H1 (cell line): Measurements from ENCODE around the gene NR2F2.

Experiments used
- ATF3 ChIP-seq: IDR thresholded peaks from 2 replicates; pipeline ENCODE4 v1.6.1; 2011; ENCODE audit warnings: low read depth, mild to moderate bottlenecking, low read length; ENCODE audit not compliant: insufficient read depth
- CTCF ChIP-seq, 3 experiments: IDR thresholded peaks; 1 replicate in 2 of 3; 2 replicates in 1 of 3; pipeline versions ENCODE4 v1.5.1 to v1.6.1; 2011; ENCODE audit warnings: low read length in 3 of 3, mild to moderate bottlenecking in 3 of 3, inconsistent platforms in 2 of 3, low read depth in 1 of 3, moderate library complexity in 1 of 3; ENCODE audit not compliant: insufficient read depth in 1 of 3; ENCODE audit errors: control extremely low read depth in 1 of 3
- EZH2 ChIP-seq: fragments of 200-600 bp; sonication (generic); IDR thresholded peaks from 2 replicates; pipeline ENCODE4 v1.7.1; 2012; ENCODE audit warnings: low read depth, mild to moderate bottlenecking, moderate library complexity, low read length, inconsistent platforms; ENCODE audit not compliant: severe bottlenecking
- JUND ChIP-seq: IDR thresholded peaks from 2 replicates; pipeline ENCODE4 v1.6.1; 2011; ENCODE audit warnings: mild to moderate bottlenecking, improper control_type of control experiment, low read length
- POLR2A ChIP-seq, 2 experiments: IDR thresholded peaks; 1 replicate in 1 of 2; 2 replicates in 1 of 2; pipeline ENCODE4 v1.6.1; 2011; ENCODE audit warnings: low read depth in 2 of 2, low read length in 2 of 2, mild to moderate bottlenecking in 2 of 2; ENCODE audit errors: control extremely low read depth in 1 of 2
- POU5F1 ChIP-seq: IDR thresholded peaks from 2 replicates; pipeline ENCODE4 v1.6.1; 2011; ENCODE audit warnings: low read depth, mild to moderate bottlenecking, low read length, moderate library complexity
- RAD21 ChIP-seq, 2 experiments: IDR thresholded peaks in 1 of 2; conservative IDR thresholded peaks in 1 of 2; 2 replicates each; pipeline ENCODE4 v1.6.1; 2011; ENCODE audit warnings: low read depth in 2 of 2, low read length in 2 of 2, improper control_type of control experiment in 1 of 2, inconsistent platforms in 1 of 2, mild to moderate bottlenecking in 1 of 2, moderate library complexity in 1 of 2
- TAF1 ChIP-seq: IDR thresholded peaks from 2 replicates; pipeline ENCODE4 v1.6.1; 2011; ENCODE audit warnings: mild to moderate bottlenecking, low read depth, low read length

- TF ChIP-seq POLR2A (IDR thresholded peaks at IDR 0.05; ENCODE audit: control extremely low read depth in 1 of 2, low read depth in 2 of 2, low read length in 2 of 2): no peak
- no peak for TF ChIP-seq CTCF (IDR thresholded peaks at IDR 0.05; ENCODE audit: control extremely low read depth in 1 of 3, insufficient read depth in 1 of 3, low read depth in 1 of 3, low read length in 3 of 3)
- no peak for TF ChIP-seq JUND
- TF ChIP-seq POU5F1: no peak
- TF ChIP-seq ATF3: no peak
- no peak for TF ChIP-seq EZH2
- no peak for TF ChIP-seq TAF1
- no peak for TF ChIP-seq RAD21 (IDR thresholded peaks at IDR 0.05 in 1 of 2, conservative IDR thresholded peaks at IDR 0.05 in 1 of 2; ENCODE audit: low read depth in 2 of 2, low read length in 2 of 2)
These were observed 25.2 kb downstream of the NR2F2 start for GRCh38 chr15:96355568-96356187.
